Astrocyte of the cerebellum (primary cell): ENCODE results near the gene GON7.

Experiments used
- DNase-seq: peaks from one replicate; pipeline ENCODE4 v3.0.0-alpha.2; 2011; ENCODE audit warnings: low read depth
- H3K4me3 ChIP-seq: 2 replicates; pipeline ENCODE4 v1.5.1; 2011; ENCODE audit warnings: mild to moderate bottlenecking, low read depth, low read length, moderate library complexity
- in situ Hi-C: cut with HindIII; loops from 2 replicates; pipeline ENCODE4 v1.10.0; 2017; ENCODE audit warnings: low sequenced_read_pairs
- TF ChIP-seq, protein P1 (sequence below): IDR thresholded peaks from 2 replicates; pipeline ENCODE4 v1.5.1; 2012; ENCODE audit warnings: low read length, low read depth, moderate library complexity, mild to moderate bottlenecking; ENCODE audit errors: missing control alignments

The GON7 gene

DNA sequence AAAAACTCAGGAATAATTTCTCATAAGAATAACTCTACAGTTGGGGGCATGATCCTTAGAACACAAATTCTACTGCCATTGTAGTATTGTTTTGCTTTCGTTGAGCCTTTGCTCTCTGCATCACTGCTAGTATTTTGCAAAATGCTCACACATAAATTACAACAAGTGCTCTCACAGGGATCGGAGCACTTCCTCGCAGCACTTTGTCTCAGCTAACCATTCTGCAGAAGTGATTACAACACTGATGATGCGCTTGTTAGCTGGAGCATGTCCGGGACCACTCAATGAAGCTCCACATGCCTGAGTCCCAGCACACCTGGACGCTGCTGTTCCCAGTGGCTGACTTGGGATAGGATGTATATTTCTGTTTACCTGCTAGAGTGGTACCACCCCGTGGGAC is 53.7 kb downstream of the GON7 start:
- H3K4me3 ChIP-seq: no peak overlapping the region
- no peak for DNase-seq
- TF ChIP-seq, protein P1, sequence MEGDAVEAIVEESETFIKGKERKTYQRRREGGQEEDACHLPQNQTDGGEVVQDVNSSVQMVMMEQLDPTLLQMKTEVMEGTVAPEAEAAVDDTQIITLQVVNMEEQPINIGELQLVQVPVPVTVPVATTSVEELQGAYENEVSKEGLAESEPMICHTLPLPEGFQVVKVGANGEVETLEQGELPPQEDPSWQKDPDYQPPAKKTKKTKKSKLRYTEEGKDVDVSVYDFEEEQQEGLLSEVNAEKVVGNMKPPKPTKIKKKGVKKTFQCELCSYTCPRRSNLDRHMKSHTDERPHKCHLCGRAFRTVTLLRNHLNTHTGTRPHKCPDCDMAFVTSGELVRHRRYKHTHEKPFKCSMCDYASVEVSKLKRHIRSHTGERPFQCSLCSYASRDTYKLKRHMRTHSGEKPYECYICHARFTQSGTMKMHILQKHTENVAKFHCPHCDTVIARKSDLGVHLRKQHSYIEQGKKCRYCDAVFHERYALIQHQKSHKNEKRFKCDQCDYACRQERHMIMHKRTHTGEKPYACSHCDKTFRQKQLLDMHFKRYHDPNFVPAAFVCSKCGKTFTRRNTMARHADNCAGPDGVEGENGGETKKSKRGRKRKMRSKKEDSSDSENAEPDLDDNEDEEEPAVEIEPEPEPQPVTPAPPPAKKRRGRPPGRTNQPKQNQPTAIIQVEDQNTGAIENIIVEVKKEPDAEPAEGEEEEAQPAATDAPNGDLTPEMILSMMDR: no peak
- in situ Hi-C loops: no loop called here
